Nucleus accumbens (tissue), 56 donors: ENCODE measurements around the gene RABAC1.

Source experiments
- DNase-seq, 56 donors: peaks; one replicate each; lab custom pipeline; 2025; lab: John Stamatoyannopoulos, UW

The RABAC1 gene

GRCh38 chr19:41930926-41931592 lies 28.1 kb downstream of the RABAC1 start:
- DNase-seq, result no peak

DNA sequence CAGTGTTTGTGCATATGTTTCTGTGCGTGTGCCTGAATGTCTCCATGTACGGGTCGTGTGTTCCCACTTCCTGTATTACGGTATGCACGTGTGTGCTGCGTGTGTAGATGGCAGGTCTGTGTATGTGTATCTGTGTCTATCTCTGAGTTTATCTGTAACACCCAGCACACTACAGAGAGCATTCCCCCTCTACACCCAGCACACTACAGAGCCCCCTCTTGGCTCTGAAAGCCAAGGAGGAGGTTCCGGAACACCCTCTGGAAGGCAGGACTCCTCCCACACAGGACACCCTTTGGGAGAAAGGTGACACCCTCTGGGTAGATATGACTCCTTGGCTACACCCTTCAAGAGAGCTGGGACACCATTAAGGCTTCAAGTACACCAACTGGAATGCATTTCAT lies 28.8 kb downstream of the RABAC1 start:
- DNase-seq, result no peak

DNA sequence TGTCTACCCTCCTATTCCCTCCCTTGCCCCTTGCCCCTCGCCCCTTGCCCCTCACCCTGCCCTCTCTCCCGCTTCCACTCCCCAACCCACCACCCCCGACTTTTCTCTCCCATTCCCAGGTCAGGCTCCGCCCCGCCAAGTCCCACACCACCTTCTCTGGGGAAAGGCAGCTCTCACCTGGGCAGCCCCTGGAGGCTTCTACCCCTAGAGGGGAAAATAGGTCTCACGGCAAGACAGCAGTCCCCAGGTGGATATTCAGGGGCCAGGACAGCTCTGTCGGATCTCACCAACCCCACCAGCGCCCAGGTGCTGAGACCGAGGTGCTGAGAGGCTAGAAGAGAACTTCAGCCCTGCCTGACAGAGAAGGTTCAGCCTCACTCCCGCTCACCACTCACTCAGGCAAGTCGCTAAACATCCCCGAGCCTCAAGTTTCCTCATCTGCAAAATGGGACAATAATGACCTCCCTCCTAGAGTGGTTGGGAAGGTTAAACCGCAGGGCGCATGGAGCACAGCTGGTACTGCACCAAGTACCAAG lies 29.5 kb downstream of the RABAC1 start:
- DNase-seq, result no peak

DNA sequence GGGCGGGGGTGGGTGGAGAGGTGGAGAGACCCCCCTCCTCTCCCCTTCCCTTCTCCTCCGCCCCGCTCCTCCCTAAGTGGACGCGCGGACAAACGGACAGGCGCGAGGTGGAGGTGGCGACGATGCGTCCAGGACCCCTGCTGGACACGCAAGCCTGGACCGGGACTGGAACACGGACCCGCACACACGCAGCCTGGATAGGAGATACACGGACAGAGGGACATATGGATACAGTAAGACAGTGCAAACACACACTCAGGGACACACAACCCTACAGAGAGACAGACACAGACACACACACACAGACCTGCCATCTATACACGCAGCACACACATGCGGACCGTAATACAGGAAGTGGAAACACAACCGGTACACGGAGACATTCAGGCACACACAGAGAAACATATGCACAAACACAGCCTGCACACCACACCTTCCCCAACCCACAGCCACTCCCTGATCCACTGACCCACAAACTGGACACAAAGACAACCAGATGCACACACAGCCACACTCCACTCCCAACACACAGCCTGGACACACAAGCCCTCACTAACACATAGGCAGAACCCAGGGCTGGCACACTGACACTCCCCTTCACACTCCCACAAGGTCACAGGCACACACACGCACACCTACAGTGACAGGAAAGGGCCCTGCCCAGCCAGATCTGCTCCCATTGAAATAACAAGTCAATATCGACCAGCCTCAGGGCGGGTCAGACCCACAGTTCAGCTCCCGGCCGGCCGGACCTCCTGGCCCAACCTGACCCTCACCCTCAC lies 30.2 kb downstream of the RABAC1 start:
- DNase-seq, result no peak

DNA sequence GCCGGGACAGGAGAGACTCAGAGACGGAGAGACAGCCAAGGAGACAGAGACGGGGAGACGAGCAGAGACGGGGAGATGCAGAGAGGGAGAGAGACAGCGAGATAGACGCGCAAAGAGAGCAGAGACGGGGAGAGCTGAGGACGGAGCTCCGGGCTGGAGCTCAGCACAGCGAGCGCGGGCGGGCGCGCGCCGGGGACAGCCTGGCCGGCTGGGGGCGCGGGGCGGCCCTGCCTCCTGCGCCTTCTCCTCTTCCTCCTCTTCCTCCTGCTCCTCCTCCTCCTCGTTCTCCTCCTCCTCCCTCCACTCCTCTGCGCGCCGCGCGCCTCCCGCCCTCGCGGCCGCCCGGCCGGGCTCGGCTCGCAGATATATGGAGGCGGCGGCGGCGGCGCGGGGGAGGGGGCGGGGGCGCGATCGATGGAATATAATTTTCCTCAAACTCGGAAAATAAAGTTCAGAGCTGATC lies 30.9 kb downstream of the RABAC1 start, which contains the start of gene ERFL:
Gene ERFL (minus strand): TSS at position 229 of the 463 bp plus-strand sequence. CDS start 15,530 bp downstream, outside the sequence.
- DNase-seq, result peak in 1 of 56 donors; percentile 21

- DNase-seq, result peak in 1 of 56 donors; percentile 21
Observed at GRCh38 chr19:41927497-41928192, 31.5 kb downstream of the RABAC1 start.

- DNase-seq, result no peak
Observed at GRCh38 chr19:41926763-41927496, 32.2 kb downstream of the RABAC1 start.

GRCh38 chr19:41926028-41926762 lies 32.9 kb downstream of the RABAC1 start:
- no peak for DNase-seq

- DNase-seq, result no peak
Observed at GRCh38 chr19:41925208-41926003, 33.7 kb downstream of the RABAC1 start.

DNA sequence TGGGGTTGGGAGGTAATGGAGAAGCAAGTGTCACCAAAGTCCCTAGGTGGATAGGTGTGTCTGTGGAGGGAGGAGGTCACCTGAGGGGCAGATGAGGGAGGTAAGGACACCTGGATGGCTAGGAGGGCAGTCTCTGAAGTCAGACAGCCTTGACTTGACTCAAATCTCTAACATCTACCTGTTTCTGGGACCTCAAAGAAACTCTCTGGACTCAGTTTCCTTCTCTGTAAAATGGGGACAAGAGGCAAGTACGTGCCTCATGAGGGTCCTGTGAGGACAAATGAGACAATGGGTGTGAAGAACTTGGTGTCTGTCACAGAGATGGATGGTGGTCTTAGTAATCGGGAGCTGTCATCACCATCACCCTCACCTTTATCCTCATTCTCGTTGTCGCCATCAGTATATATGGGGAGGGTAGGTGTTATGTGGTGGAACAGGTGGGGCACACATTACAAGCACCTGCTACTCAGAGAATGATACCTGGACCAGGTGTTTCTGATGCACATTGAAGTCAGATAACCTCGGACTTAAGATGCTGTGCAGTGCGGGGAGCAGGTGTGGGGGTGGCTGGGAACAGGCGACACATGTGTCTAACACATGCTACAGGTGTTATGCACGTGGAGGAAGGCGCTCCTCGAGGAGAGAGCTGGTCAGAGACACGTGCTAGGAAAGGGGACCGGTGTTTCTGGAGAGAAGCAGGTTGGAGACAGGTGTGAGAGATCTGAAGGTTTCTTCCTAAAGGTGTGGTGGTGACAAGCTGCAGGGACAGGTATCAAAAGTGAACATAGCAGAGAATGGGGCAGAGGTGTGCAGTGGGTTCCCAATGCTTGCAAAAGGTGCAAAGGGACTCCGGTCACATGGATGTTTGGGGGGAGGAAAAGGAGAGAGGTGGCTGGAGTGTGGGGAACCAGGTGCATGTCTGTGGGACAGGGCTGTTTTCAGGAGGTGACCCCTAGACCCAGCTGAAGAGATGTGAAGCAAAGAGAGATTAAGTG lies 34.7 kb downstream of the RABAC1 start:
- no peak for DNase-seq

- DNase-seq, result no peak
Observed at GRCh38 chr19:41923045-41923788, 35.9 kb downstream of the RABAC1 start.

DNA sequence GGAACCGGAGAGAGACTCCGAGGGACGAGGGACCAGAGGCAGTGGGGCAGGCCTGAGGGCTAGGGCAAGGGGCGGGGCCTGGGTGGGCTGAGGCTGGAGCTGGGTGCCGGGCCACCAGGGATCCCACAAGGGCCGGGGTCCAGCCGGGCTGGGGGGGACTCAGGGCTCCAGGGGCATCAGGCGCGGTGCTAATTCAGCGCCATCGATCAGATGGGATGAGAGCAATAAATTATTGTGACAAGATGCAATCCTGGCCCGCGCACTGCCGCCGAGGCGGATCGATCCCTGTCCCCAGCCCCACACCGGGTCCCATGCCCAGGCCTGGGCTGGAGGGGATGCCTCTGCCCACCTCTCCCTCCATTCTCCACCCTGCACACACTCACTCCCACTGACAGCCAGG lies 36.5 kb downstream of the RABAC1 start:
- no peak for DNase-seq

- no peak for DNase-seq
Observed at GRCh38 chr19:41921577-41922576, 37.2 kb downstream of the RABAC1 start.

- DNase-seq, result no peak
Observed at GRCh38 chr19:41920882-41921576, 38.1 kb downstream of the RABAC1 start.
